ENCODE measurements around the gene VPS54. TPM values are rescaled to one million over a fixed set of nuclear protein-coding genes. Genes with fewer than 3 reads are reported as not detected.
A peak's percentile ranks its signal among the peaks of the same experiment; 100 is the strongest.
"Not testable (repeated sequence)": the region's sequence is repeated elsewhere in the genome, so short reads cannot be mapped to it uniquely, and the experiment has no call there.

VPS54 gene
- total RNA-seq, 1 experiment from 2014 or later: 19.2 TPM

DNA sequence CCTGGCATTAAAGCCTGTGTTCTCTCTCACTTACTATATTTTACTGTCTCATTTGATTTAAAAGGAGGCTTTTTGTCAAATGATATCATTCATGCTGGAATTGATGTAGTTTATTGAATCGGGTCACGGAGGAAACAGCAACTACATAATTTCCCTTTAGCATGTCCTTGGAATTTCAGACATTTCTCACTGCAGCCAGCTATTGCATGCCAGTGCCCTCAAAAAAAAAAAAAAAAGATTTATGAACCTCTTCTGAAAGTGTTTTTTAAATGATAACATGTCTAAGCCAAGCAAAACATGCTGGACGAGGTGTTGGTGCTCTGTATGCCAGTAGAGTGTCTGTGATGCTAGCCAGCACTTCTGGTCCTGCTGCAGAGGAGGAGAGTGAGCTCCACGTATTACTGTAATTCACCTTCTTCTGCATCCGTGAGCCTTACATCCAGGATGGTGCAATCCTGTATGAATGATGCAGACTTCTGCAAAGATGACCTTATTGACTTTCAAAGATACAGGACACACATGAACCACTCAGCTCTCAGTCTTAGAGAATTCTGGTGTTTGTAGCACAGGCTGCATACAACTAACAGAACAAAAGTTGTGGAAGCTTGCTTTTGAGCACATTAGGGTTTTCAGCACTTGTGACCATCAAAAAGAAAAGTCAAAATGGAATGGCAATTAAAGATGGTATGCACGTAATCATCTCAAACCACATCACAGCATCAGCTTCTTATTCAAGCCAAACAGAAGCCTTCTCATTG is 146.5 kb downstream of the VPS54 start:
- no peak for DNase-seq (ENCODE audit: low read depth)

GRCh38 chr2:63871864-63872263 is 147.4 kb downstream of the VPS54 start:
- DNase-seq (ENCODE audit: low read depth): no peak

GRCh38 chr2:63870679-63871078 is 148.5 kb downstream of the VPS54 start:
- no peak for DNase-seq (ENCODE audit: low read depth)

DNA sequence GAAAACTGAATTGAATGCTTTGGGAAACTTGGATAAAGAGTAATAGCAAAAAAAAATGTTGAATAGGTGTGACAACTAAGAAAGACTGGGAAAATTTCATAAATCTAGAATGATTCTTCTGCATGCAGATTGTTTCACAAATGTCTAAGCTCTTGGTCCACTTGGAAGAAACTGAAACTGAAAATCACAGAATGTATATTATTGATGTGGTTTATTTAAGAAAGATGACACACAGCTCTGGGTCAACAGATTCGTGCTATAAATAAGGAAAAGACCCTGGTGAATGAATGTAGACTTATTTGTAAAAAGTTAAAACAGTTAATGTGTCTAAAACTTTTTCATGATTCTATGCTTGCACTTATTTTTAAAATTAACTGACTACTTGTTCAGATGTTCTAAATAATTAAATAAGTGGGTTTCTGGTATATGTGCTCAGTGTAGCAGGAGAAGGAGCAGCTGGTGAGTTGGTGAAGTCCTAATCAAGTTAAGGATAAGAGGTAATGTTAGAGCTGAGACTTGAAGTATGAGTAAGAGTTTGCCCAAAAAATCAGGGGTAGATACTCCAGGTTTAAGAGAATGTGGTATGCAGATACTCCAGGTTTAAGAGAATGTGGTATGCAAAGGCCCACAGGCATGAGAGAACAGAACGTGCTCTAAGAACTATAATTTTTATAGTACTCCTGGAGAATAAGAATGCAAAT is 153.1 kb downstream of the VPS54 start:
- DNase-seq (ENCODE audit: low read depth): no peak

DNA sequence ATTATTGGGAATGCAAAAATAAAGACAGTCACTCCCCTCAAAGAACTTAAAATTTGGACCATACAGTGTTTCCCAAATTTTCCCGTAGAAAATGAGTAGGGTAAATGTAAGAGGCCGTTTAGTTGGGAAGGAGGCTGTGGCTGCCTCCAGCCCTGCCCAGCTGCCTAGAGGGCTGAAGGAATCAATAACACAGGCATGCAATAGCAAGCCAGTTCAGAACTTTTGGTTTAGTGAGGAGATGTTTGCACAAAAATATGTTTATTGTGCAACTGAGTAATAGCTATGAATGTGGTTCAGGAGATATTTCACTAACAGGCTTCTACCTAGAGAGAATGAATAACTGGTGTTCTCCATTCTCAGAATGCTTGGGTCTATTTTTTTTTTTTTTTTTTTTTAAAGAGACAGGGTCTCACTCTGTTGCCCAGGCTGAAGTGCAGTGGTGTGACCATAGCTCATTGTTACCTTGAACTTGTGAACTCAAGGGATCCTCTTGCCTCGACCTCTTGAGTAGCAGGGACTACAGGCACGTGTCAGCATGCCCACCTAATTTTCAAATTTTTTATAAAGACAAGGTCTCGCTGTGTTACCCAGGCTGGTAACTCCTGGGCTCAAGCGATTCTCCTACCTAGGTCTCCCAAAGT is 153.9 kb downstream of the VPS54 start:
- DNase-seq (ENCODE audit: low read depth): peak; percentile 21

DNA sequence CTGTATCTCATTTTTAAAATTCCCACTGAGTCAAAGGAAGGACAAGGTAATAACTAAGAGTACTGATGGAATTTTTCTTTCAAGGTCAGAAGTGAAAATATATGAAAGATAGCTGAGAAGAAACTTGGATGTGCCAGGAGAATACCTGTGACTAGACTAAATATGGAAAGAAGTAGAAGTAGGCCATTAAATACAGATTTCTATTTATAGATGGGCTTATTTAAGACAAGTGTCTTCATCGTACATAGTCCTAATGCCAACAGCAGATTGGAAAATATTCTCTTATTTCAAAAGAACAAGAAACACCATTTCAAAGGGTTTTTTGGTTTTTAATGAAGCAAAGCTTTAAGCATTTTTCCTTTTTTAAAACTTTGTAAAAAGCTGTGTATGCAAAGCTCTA is 155.5 kb downstream of the VPS54 start:
- no peak for DNase-seq (ENCODE audit: low read depth)

DNA sequence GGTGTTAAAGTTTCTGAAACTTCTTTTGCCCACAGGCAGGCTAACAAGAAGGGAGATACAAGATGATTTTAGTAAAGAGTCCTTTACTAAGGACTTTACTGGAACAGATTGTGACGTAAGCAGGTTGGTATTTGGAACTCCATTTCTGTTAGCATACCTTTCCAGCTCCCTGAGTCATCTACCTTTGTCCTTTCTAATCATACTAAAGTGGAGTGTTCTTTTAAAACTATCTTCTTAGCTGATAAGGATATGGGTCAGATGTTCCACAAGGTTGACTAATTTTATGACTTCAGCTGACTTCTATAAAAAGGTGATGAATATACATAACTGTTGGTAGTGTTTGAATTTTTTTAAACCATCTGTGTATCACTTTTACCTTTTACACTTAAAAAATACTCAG is 156.4 kb downstream of the VPS54 start:
- DNase-seq (ENCODE audit: low read depth): no peak

DNA sequence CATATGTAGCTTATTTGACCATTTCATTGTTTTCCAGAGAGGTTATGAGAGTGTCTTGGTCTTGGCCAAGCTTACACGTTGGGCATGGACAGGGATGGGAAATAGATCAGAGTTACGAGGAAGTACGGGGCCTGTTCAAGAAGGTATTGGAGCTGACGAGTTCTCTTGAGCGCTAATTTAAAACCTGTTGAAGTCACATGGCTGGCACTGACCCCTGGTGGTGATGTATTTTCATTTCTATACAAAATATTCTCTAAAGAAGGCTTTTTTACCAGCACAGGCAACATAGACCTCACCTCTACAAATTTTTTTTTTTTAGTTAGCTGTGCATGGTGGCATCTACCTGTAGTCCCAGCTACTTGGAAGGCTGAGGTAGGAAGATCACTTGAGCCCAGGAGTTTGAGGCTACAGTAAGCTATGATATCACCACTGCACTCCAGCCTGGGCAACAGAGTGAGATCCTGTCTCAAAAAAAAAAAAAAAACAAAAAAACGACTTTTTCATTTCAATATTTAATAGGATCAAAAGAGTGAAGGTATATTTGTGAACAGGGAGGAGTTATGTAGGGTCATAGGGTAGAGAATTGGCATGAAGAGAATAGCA is 157.9 kb downstream of the VPS54 start:
- peak; percentile 45 for DNase-seq (ENCODE audit: low read depth)

- no peak for DNase-seq (ENCODE audit: low read depth)
Observed at GRCh38 chr2:63858291-63858690, 160.9 kb downstream of the VPS54 start.

DNA sequence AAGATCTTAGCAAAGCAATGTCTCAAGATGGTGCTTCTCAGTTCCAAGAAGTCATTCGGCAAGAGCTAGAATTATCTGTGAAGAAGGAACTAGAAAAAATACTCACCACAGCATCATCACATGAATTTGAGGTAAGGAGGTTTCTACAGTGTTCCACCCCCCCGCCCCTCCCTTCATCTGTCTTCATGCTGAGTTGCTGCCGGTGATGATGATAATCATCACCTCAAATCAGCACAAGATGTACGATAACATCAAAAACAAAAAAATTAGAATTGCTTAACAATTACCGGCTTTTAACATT is 163.0 kb downstream of the VPS54 start:
- peak; percentile 32 for DNase-seq (ENCODE audit: low read depth)

- no peak for DNase-seq (ENCODE audit: low read depth)
Observed at GRCh38 chr2:63855418-63856302, 163.6 kb downstream of the VPS54 start.

- no peak for DNase-seq (ENCODE audit: low read depth)
Observed at GRCh38 chr2:63853527-63854310, 165.5 kb downstream of the VPS54 start.

DNA sequence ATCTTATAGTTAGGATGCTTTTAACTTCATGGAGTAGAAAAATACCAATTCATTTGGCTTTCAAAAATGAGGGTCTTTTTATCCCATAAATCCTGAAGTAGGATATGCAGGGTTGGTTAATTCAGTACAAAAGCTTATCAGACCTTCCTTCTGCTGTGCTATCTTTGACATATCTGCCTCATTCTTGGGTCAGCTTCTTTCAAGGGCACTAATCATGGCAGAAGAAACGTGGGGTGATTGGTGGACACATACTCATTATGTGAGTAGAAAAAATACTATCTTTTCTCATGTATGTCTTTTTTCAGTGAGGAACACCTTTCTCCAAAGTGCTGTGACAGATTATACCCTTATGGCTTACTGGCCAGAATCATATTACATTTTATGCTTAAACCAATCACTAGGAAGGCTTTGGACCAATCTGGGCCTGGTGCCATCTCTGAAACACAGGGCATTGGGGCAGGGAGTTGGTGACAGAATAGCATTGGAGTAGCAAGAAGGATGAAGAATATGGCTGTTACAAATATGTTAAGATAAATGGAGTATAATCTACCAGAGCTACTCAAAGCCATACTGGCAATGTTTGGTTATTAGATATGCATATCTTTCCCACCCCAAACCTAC is 167.4 kb downstream of the VPS54 start:
- DNase-seq (ENCODE audit: low read depth): no peak

GRCh38 chr2:63850649-63851048 is 168.6 kb downstream of the VPS54 start:
- no peak for DNase-seq (ENCODE audit: low read depth)

GRCh38 chr2:63850204-63850571 is 169.0 kb downstream of the VPS54 start:
- no peak for DNase-seq (ENCODE audit: low read depth)

- DNase-seq (ENCODE audit: low read depth): no peak
Observed at GRCh38 chr2:63849381-63850203, 169.6 kb downstream of the VPS54 start.

DNA sequence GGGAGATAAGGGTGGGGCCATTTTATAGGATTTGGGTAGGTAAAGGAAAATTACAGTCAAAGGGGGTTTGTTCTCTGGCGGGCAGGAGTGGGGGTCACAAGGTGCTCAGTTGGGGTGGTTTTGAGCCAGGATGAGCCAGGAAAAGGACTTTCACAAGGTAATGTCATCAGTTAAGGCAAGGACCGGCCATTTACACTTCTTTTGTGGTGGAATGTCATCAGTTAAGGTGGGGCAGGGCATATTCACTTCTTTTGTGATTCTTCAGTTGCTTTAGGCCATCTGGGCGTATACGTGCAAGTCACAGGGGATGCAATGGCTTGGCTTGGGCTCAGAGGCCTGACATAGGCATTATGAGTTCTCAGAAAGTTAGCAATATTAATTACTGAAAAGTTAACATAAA is 171.7 kb downstream of the VPS54 start:
- DNase-seq (ENCODE audit: low read depth): not testable (repeated sequence)

DNA sequence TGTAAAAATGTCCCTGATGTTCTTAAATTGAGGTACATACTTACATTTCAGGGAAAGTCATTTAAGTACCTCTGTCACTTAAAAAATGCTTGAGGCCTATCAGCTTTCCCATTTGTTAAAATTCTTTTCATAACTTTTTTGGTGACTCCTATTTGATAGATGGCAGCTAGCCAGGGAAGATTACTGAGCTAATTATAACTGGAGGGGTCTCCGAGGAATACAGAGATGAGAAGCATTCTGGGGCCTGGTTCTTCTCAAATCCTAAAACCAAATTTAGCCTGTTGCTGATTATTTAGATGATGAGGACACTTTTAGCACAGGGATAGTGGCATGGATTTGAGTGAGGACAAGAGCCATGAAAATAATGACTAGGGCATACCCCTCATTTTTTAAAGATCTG is 172.7 kb downstream of the VPS54 start:
- peak; percentile 50 for DNase-seq (ENCODE audit: low read depth)

GRCh38 chr2:63845866-63846265 is 173.4 kb downstream of the VPS54 start:
- no peak for DNase-seq (ENCODE audit: low read depth)
